Natural killer cell (primary cell): ENCODE data around the gene CNDP2. TPM values are rescaled to one million over a fixed set of nuclear protein-coding genes. Genes with fewer than 3 reads are reported as not detected.
A peak's percentile ranks its signal among the peaks of the same experiment; 100 is the strongest.

Experiments used
- ATAC-seq, 3 donors: fragments of 150-1000 bp in 2 of 3; fragments of 200-7000 bp in 1 of 3; cut with Tn5 transposase; 1 replicate in 1 of 3; 2 replicates in 2 of 3; pipeline ENCODE4 v1.10.0; 2021; ENCODE audit warnings: mild to moderate bottlenecking in 2 of 3, moderate library complexity in 2 of 3
- DNase-seq, 2 donors: peaks; one replicate each; pipeline versions ENCODE4 v3.0.0 to v3.0.0-alpha.2; 2013 to 2021; ENCODE audit warnings: mixed read lengths in 1 of 2
- H3K27ac ChIP-seq: one replicate; pipeline ENCODE4 v1.5.1; 2013; ENCODE audit warnings: mild to moderate bottlenecking, low read length
- H3K27me3 ChIP-seq: one replicate; pipeline ENCODE4 v1.6.1; 2013; ENCODE audit warnings: low read length; ENCODE audit not compliant: control insufficient read depth, insufficient read depth
- H3K36me3 ChIP-seq: one replicate; pipeline ENCODE4 v1.6.1; 2013; ENCODE audit warnings: low read length; ENCODE audit not compliant: control insufficient read depth, insufficient read depth
- H3K4me1 ChIP-seq: one replicate; pipeline ENCODE4 v1.6.1; 2013; ENCODE audit warnings: low read length; ENCODE audit not compliant: control insufficient read depth, insufficient read depth
- H3K4me3 ChIP-seq: one replicate; pipeline ENCODE4 v1.5.1; 2013; ENCODE audit warnings: low read length
- H3K9me3 ChIP-seq: one replicate; pipeline ENCODE4 v1.6.1; 2013; ENCODE audit warnings: low read length; ENCODE audit not compliant: control insufficient read depth, insufficient read depth
- H3K27ac Mint-ChIP-seq, 2 donors: one replicate each; pipeline ENCODE4 v1.8.0; 2022; ENCODE audit warnings: mild to moderate bottlenecking in 2 of 2, mixed read lengths in 2 of 2, moderate library complexity in 1 of 2
- H3K27me3 Mint-ChIP-seq, 2 donors: one replicate each; pipeline ENCODE4 v1.8.0; 2022; ENCODE audit warnings: low read depth in 2 of 2, mixed read lengths in 2 of 2
- H3K36me3 Mint-ChIP-seq: one replicate; pipeline ENCODE4 v1.8.0; 2022; ENCODE audit warnings: mixed read lengths
- H3K4me1 Mint-ChIP-seq, 2 donors: one replicate each; pipeline ENCODE4 v1.8.0; 2022; ENCODE audit warnings: mixed read lengths in 2 of 2
- H3K4me3 Mint-ChIP-seq: one replicate; pipeline ENCODE4 v1.8.0; 2022; ENCODE audit warnings: mild to moderate bottlenecking, moderate library complexity, mixed read lengths
- H3K9me3 Mint-ChIP-seq, 2 donors: one replicate each; pipeline ENCODE4 v1.8.0; 2022; ENCODE audit warnings: mixed read lengths in 2 of 2
- CTCF ChIP-seq: fragments of 200-600 bp; IDR thresholded peaks from one replicate; pipeline ENCODE4 v1.8.0; 2022; ENCODE audit warnings: antibody characterized with exemption
- WGBS: methylation state at CpG from one replicate; pipeline ENCODE4 v1.1.7; 2013; ENCODE audit warnings: missing lambda C conversion rate; ENCODE audit not compliant: insufficient coverage; 5-methylcytosine and 5-hydroxymethylcytosine counted together
- intact Hi-C: fragments of 100-400 bp; cut with micrococcal nuclease; formaldehyde crosslinking; loops from one replicate; pipeline ENCODE4 v1.14.2; 2022
- total RNA-seq, 4 donors: library from RNA; stranded (reverse); fragments of 120-200 nt in 1 of 4; gene quantifications; one replicate each; pipeline versions ENCODE4 v1.2.3 to v1.2.4, GENCODE V29; 2013 to 2022

CNDP2 gene
- total RNA-seq, 3 donors from 2014 or later (not counting 1 experiment from before 2014, with no cell fraction given), result 147 to 167 (median 153) TPM

- Histone ChIP-seq H3K4me3 (no peak overlapping the region), H3K4me1 (no peaks in the 10 kb centered on the region), H3K27me3 (no peaks in the 10 kb centered on the region), H3K27ac (no peak overlapping the region), H3K36me3 (peaks cover 61% of the 10 kb centered on the region), H3K9me3 (no peaks in the 10 kb centered on the region)
- Mint-ChIP-seq H3K4me3 (no peak overlapping the region), H3K9me3 (no peaks in the 10 kb centered on the region), H3K27me3 (no peaks in the 10 kb centered on the region), H3K36me3 (peaks cover 11% of the 10 kb centered on the region), H3K27ac (no peak overlapping the region), H3K4me1 (peaks cover 0 to 6% of the 10 kb centered on the region in 2 donors)
- no peak for TF ChIP-seq CTCF
- no peak for ATAC-seq
- DNase-seq, result no peak
- WGBS, result 91% methylated on average over 14 of the region's 14 CpGs
- intact Hi-C loops, result no loop called here
These were observed 24.1 kb downstream of the CNDP2 start for GRCh38 chr18:74520096-74520833.

- intact Hi-C loops, result no loop called here
- H3K4me1 ChIP-seq, result no peaks in the 10 kb centered on the region
- Mint-ChIP-seq H3K4me3 (no peak overlapping the region), H3K27me3 (no peaks in the 10 kb centered on the region), H3K9me3 (no peaks in the 10 kb centered on the region), H3K27ac (peak overlapping the region in 1 of 2 donors; percentile 36), H3K4me1 (peaks cover 0 to 6% of the 10 kb centered on the region in 2 donors), H3K36me3 (peaks cover 11% of the 10 kb centered on the region)
- H3K27me3 ChIP-seq, result no peaks in the 10 kb centered on the region
- no peak overlapping the region for H3K27ac ChIP-seq
- H3K4me3 ChIP-seq, result no peak overlapping the region
- WGBS, result 98% methylated on average over 15 of the region's 15 CpGs
- DNase-seq, result no peak
- no peaks in the 10 kb centered on the region for H3K9me3 ChIP-seq
- no peak for ATAC-seq
- H3K36me3 ChIP-seq, result peaks cover 52% of the 10 kb centered on the region
- TF ChIP-seq CTCF, result no peak
These were observed 25.0 kb downstream of the CNDP2 start for GRCh38 chr18:74521068-74521725.

- Histone ChIP-seq H3K4me3 (no peak overlapping the region), H3K9me3 (no peaks in the 10 kb centered on the region), H3K36me3 (peaks cover 40% of the 10 kb centered on the region), H3K27ac (no peak overlapping the region), H3K27me3 (no peaks in the 10 kb centered on the region), H3K4me1 (no peaks in the 10 kb centered on the region)
- Mint-ChIP-seq H3K9me3 (no peaks in the 10 kb centered on the region), H3K4me3 (no peak overlapping the region), H3K27me3 (no peaks in the 10 kb centered on the region), H3K36me3 (peaks cover 11% of the 10 kb centered on the region), H3K4me1 (peaks cover 0 to 6% of the 10 kb centered on the region in 2 donors), H3K27ac (no peak overlapping the region)
- intact Hi-C loops, result no loop called here
- no peak for TF ChIP-seq CTCF
- ATAC-seq (no peak), DNase-seq (no peak)
- WGBS, result 94% methylated on average over 23 of the region's 23 CpGs
These were observed 26.7 kb downstream of the CNDP2 start for GRCh38 chr18:74522635-74523548.
